IPS-18c (cell line): ENCODE results near the gene IREB2.
A peak's percentile ranks its signal among the peaks of the same experiment; 100 is the strongest.
"Not testable (repeated sequence)": the region's sequence is repeated elsewhere in the genome, so short reads cannot be mapped to it uniquely, and the experiment has no call there.

Source experiments
- H3K4me3 ChIP-seq: 2 replicates; pipeline ENCODE4 v1.7.0; 2013; ENCODE audit warnings: low read depth, mild to moderate bottlenecking, low read length, moderate library complexity; ENCODE audit not compliant: insufficient read depth
- H3K9me3 ChIP-seq: one replicate; pipeline ENCODE4 v1.6.1; 2013; ENCODE audit warnings: mild to moderate bottlenecking, low read length, moderate library complexity; ENCODE audit not compliant: control insufficient read depth, insufficient read depth

The IREB2 gene

DNA sequence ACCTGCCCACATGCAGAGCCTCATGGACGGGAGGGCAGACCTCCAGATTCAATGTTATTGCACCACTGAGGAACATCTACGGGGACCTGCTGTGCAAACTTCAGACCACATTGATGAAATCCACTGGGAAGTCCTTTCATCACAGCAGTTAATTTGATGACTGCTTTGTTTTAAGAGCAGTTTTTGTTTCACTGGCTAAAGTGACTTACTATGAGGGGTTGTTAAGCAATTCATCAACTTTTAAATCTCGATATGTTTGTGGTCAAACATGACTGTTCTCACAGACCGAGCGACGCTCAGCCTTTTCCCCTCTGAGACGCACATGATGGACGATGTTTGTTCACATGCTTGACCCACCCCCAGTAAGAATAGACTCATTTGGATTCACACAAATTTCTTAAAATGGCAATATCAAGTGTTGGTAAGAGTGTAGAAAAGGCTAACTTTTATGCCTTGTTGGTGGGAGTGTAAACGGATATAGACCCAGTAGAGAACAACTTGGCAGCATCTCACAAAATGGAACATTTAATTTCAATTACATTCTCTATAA is 35.9 kb upstream of the IREB2 start:
- no peak overlapping the region for H3K4me3 ChIP-seq

DNA sequence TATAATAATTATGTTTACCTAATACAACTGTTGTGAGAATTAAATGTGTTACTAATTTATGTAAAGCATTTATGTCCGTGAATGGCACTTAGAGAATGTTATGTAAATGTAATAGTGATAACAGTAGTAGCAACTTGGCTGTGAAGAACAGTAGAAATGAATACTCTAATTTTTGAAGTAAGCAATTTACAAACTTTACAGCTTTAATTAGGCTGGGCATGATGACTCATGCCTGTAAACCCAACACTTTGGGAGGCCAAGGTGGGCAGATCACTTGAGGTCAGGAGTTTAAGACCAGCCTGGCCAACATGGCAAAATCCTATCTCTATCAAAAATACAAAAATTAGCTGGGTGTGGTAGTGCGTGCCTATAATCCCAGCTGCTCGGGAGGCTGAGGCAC is 33.9 kb upstream of the IREB2 start:
- Histone ChIP-seq H3K9me3 (no peaks in the 10 kb centered on the region), H3K4me3 (no peak overlapping the region)

More for the DNA sequence above, 35.9 kb upstream of the IREB2 start:
- H3K9me3 ChIP-seq, result no peaks in the 10 kb centered on the region

DNA sequence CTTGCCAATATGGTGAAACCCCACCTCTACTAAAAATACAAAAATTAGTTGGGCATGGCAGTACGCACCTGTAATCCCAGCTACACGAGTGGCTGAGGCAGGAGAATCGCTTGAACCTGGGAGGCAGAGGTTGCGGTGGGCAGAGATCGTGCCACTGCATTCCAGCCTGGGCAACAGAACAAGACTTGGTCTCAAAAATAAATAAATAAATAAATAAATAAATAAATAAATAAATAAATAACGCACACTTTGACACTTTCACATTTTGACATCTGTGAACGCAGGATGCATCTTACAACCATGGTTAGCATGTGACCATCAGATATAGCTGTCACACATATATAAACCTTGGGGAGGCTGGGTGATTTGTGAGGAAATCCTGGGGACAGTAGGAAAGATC is 33.2 kb upstream of the IREB2 start:
- H3K9me3 ChIP-seq, H3K4me3 ChIP-seq: not testable (repeated sequence)

DNA sequence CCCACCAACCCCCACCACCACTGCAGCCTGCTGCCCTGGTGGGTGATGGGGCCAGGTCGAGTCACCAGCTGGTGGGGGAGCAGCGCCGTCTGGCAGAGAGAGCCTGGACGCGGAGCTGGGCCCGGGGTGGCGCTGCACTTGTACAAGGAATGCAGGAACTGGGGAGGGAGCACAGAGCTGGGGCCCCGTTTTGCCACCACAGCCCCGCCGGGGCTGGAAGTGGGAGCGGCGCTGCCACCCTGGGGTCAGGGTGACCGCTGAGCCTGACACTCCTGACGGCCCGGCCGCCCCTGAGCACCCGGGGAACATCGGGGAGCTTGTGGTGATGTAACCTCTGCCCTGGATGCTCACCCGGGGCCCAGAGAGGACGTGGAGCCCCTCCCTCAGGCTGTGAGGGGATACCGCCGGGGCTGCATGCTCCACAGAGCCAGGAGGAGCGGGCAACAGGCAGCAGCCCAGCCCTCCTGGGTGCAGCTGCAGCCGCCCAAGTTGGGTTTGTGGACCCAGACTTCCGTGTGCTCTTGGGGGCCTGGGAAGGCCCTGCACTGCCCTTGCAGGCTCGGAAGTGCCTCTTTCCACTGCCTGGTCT is 32.6 kb upstream of the IREB2 start:
- Histone ChIP-seq H3K4me3 (peak overlapping the region; percentile 28; the same call in 1 of the 2 replicates), H3K9me3 (no peaks in the 10 kb centered on the region)

DNA sequence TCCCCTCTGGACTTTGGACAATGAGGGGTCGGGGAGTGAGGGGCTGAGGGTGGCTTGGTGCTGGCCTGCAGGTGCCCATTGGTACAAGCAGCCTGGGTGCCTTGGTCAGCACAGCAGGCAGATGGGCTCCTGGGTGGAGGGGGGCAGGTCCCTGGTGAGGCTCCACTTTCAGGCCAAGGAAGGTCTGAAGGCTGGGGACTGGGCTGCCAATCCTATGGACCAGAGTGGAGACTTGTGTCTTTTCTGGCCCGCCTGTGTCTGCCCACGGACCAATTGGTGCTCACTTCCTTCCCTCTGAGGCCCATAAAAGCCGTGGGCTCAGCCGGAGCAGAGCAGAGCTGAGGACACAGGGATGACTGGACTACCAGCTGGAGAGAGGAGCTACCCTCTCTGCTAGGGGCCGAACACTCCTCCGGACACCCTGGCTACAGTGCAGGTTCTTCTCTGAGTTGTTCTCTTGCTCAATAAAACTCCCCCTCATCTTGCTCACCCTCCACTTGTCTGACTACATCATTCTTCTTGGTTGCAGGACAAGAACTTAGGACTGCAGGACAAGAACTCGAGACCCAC is 31.9 kb upstream of the IREB2 start:
- Histone ChIP-seq H3K9me3 (no peaks in the 10 kb centered on the region), H3K4me3 (no peak overlapping the region)

DNA sequence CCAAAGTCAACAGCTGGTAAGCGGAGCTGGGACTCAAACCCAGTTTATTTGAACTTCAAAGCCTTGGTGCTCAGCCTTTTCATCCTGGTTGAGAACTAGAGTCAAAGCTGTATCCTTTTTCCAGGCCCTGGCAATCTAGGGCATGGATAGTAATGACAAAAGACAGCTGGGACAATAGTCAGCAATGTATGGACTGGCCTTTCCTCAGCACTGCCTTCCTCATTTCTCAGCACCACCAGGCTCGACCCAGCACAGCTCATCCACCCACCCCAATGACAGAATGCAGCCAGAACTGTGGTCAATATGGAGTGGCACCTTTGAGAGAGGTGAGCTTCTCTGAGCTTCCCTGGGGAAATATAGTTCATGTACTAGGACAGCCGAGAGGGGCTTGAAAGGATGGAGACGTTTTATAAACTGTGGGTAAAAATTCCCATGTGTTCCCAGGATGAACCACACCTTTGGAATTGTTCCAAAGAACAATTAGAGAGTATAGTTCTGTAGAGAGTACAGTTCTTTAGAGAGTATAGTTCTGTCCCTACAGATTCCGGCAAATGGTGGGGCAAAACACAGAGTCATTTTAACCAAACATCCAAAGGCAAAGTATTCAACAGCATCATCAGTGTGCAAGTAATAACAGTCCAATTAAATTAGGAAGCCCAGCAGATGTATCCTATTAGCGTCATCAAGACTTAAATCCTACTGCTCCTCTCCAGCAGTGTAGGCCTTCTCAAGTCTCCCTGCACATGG is 30.2 kb upstream of the IREB2 start:
- Histone ChIP-seq H3K4me3 (no peak overlapping the region), H3K9me3 (no peaks in the 10 kb centered on the region)

DNA sequence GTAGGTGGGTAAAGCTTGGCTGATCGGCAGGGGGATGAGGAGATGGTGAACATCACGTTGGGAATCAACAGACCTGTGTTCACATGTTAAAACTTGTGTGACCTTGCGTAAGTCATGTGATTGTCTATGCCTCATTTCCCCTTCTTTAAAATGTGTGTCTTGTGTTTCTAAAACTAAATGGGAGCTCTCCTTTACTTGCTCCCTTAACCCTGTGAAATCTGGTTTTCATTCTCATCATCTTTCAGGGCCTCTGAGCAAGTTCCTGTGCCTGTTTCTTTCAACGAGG is 29.7 kb upstream of the IREB2 start:
- no peak overlapping the region for H3K4me3 ChIP-seq

DNA sequence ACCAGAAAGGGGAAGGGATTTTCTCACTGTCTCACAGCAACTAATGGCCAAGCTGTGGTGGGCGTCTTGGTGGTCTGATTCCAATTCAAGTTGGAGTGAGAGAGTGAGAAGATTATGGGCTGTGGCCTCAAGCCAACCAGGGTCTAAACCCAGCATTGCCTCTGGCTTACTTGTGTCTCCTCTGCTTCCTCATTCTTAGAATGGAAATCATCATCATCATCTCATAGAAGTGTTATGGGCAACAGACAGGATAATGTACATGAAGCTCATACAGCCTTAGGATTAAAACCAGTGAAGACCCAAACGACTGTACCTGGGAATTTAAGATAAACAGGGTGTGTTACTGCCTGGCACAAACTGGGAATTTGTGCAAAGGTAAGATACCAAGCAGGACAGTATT is 29.1 kb upstream of the IREB2 start:
- H3K4me3 ChIP-seq, result no peak overlapping the region
- no peaks in the 10 kb centered on the region for H3K9me3 ChIP-seq

More for the DNA sequence above, 29.7 kb upstream of the IREB2 start:
- no peaks in the 10 kb centered on the region for H3K9me3 ChIP-seq

DNA sequence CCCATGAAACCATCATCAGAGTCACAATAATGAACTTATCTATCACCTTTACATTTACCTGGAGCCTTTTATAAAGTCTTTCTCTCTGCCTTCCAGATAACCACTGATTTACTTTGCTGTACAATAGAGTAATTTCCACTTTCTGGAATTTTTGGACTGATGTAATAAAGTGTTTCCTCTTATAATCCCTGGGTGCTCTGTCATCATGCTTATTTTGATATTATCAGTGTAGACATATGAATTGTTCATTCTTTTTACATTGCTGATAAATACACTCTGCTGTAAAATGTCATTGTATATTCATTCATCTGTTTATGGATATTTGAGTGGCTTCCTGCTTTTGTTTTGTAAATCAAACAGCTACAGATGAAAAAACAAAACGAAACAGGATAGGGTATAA is 27.0 kb upstream of the IREB2 start:
- Histone ChIP-seq H3K4me3 (no peak overlapping the region), H3K9me3 (no peaks in the 10 kb centered on the region)

DNA sequence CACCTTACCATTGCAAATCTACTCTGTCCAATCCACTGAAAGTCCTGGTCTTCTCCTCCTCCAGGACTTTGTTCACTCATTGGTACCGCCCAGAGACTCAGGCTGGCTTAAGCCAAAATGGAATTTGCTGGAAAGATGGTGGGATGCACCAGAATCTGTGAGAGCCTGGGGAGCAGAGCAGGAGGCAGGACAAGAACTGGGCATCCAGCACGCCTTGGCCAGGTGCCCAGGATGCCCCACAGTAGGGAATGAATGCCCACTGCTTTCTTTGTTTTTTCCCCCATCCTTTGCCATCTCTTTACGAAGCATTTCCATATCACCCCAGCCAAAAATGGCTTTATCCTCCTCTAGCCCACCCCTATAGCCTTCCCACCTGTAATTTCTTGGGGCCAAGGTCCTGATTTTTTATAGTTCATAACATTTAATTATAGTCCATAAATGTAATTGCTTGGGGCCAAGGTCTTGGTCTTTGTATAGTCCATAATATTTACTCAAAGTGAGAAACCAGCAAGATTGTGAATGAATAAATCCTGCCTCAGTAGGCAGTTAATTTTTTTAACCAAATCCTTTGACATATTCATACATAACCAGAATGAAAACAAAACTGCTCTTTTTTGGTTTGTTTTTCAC is 23.3 kb upstream of the IREB2 start:
- Histone ChIP-seq H3K9me3 (no peaks in the 10 kb centered on the region), H3K4me3 (no peak overlapping the region)

DNA sequence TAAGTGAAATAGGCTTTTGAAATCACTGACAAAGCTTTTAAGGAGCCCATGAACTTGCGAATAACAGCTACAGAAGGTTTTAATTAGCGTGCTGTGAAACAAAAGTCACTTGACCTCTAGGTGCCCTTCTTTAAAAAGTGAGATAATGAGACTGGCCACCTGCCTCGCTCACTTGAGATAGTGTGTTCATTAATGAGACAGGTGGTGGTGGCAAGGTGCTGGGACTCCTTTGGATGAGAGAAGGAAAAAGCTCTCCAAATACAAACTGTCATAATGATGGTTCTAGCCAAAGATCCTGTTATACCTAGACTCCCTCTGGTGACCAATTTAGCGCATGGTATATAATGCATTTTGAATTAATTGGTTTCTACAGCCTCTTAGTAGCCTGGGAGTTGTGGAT is 22.7 kb upstream of the IREB2 start:
- H3K4me3 ChIP-seq, result no peak overlapping the region
- no peaks in the 10 kb centered on the region for H3K9me3 ChIP-seq

DNA sequence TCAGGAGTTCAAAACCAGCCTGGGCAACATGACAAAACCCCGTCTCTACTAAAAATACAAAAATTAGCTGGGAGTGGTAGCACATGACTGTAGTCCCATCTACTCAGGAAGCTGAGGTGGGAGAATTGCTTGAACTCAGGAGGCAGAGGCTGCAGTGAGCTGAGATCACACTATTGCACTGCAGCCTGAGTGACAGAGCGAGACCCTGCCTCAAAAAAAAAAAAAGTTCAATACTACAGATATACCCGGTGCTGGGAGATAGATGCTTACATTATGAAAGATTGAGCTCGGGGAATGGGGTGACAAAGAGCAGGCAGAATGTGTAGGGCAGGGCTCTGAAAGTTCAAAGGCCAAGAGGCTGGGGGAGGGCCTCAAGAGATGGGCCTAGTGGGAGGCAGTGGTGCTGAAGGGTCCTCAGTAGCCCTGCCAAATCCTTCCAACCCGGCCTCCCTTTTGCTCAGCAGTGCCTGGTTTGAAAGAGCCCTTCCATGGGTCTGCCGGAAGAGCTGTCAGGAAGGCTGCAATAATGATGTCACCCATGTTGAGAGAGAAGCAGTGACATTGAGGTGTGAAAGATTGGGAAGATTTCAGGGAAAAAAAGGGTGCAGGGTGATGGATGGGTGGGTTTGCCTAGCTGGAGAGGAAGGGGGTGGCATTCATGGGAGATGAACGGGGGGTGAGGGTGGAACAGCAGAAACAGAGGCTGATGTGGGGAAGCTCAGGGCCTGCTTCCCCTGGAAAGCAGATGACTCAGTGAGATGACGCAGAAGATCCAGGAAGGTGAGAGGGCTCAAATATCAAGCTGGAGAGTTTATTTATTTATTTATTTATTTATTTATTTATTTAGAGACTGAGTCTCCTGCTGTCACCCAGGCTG is 20.0 kb upstream of the IREB2 start:
- Histone ChIP-seq H3K4me3 (no peak overlapping the region), H3K9me3 (no peaks in the 10 kb centered on the region)

DNA sequence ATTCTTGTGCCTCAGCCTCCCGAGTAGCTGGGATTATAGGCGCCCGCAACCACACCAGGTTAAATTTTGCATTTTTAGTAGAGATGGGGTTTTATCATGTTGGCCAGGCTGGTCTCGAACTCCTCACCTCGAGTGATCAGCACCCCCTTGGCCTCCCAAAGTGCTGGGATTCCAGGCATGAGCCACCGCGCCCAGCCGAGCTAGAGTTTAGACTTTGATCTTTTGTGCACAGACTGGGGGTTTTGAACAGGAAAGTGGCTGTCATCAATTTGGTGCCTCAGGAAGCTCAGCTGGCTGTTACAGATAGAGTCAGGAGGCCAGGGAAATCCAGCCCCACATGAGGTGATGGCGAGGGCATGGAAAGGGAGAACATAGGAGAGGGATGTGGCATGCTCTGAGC is 19.3 kb upstream of the IREB2 start:
- no peak overlapping the region for H3K4me3 ChIP-seq
- H3K9me3 ChIP-seq, result no peaks in the 10 kb centered on the region

DNA sequence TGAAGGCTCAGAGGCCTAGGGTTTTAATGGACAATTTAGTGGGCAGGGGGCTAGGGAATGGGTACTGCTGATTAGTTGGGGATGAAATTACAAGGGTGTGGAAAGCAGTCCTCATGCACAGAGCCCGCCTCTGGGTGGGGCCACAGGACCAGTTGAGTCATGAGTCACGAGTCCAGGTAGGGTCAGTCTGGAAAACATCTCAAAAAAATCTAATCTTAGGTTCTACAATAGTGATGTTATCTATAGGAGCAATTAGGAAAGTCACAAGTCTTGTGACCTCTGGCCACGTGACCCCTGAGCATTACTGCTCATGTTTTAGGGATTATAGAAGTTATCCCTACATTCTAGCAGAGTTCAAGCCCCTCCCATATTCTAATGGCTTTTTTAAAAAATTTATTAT is 18.6 kb upstream of the IREB2 start:
- Histone ChIP-seq H3K4me3 (no peak overlapping the region), H3K9me3 (no peaks in the 10 kb centered on the region)

DNA sequence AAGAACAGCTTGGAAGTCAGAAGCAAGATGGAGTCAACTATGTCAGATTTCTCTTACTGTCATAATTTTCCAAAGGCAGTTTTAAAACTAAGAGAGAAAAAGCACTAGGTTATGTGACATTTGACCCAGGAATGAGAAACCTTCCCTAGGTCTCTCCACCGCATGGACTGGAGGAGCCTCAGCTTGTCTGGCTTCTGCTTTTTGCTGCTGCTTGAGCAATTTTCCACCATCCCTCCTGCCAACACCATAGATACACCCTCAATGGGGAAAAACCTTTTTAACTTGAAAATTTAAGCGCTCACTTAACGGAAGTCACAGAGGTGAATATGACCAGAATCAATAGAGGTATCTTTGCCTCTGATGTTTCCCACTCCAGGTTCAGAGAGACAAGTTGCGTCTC is 17.8 kb upstream of the IREB2 start:
- Histone ChIP-seq H3K4me3 (no peak overlapping the region), H3K9me3 (no peaks in the 10 kb centered on the region)

DNA sequence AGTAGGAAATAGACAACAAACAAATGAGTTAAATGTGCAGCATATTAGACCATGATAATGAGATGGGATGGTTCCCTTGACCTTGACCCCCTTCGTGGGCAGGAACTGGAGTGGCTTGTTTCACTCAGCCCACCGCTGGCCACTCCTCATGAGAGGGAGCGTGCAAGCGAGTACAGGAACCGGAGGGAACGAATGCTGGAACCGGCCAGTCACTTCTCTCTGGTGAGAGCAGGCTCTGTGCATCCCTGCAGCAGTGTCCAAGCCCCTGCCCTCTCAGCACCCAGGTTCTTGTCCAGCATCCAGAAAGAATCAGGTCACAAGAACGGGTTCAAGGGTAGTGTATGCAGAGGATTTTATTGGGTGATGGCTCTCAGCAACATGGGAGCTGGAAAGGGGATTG is 17.2 kb upstream of the IREB2 start:
- Histone ChIP-seq H3K4me3 (no peak overlapping the region), H3K9me3 (no peaks in the 10 kb centered on the region)

DNA sequence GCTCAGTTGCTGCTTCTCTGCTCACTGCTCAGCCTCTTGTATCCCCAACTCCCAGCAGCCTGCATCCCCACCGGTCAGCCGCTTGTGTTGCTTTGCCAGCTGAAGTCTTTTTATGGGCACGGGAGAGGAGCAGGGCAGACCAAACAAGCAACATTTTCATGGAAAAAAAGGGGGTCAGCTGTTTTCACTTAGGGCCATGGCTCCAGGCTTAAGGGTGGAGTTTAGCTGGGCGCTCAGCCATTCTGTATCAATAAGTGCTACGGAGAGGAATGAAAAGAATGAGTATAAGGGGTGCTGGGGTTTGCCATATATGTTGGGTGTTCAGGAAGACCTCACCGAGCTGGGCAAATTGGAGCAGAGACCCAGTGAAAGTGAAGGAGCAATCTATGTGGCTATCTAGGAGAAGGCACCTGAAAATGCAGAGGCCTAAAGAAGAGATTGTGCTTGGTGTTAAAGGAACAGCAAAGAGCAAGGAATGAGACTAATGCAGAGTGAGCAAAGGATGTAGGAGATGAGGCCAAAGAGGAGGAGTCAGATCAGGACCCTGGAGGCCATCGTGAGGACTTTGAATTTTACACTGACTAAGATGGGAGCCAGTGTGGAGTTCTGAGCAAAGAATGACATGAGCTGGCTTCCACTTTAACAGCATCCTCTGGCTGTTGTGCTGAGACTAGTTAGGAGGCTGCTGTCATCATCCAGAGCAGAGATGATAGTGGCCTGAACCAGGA is 16.6 kb upstream of the IREB2 start:
- H3K4me3 ChIP-seq, result no peak overlapping the region
- H3K9me3 ChIP-seq, result no peaks in the 10 kb centered on the region
